ENCODE measurements around the gene ZNF804A. TPM values are rescaled to one million over a fixed set of nuclear protein-coding genes. Genes with fewer than 3 reads are reported as not detected.

The ZNF804A gene
- total and polyA plus RNA-seq, 4 donors: 0.17 to 0.52 (median 0.26) TPM

DNA sequence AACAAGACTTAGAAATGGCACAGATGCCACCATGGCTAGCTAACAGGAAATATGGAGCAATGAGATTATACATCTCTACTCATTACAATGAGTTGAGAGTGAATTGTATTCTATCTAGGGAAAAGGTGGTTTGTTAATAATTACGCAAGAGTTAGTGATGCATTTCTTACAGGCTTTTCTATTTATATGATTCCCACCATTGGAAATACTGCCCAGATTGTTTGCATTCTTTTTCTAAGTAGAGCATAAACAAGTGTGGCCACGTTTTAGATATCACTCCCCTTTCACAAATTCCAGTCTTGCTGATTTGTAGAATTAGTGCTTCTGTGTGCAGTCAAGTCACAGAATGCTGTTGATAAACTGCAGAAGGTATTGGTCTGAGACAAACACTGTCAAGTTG lies 56.6 kb downstream of the ZNF804A start:
- DNase-seq (no peak), ATAC-seq (ENCODE audit: insufficient read depth, low FRiP score) (no peak)
- H3K9ac ChIP-seq (ENCODE audit: insufficient read depth in 1 of 2, low read length in 2 of 2): no peak overlapping the region
- H3K36me3 ChIP-seq (ENCODE audit: control insufficient read depth in 4 of 4, insufficient read depth in 4 of 4, low read length in 4 of 4): no peaks in the 10 kb centered on the region
- no peak overlapping the region for H3K27ac ChIP-seq (ENCODE audit: low read depth in 1 of 2, low read length in 1 of 2)
- WGBS, 2 donors: 54 to 71% methylated on average over 2 of the region's 2 CpGs
- TF ChIP-seq, protein P1, sequence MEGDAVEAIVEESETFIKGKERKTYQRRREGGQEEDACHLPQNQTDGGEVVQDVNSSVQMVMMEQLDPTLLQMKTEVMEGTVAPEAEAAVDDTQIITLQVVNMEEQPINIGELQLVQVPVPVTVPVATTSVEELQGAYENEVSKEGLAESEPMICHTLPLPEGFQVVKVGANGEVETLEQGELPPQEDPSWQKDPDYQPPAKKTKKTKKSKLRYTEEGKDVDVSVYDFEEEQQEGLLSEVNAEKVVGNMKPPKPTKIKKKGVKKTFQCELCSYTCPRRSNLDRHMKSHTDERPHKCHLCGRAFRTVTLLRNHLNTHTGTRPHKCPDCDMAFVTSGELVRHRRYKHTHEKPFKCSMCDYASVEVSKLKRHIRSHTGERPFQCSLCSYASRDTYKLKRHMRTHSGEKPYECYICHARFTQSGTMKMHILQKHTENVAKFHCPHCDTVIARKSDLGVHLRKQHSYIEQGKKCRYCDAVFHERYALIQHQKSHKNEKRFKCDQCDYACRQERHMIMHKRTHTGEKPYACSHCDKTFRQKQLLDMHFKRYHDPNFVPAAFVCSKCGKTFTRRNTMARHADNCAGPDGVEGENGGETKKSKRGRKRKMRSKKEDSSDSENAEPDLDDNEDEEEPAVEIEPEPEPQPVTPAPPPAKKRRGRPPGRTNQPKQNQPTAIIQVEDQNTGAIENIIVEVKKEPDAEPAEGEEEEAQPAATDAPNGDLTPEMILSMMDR (IDR thresholded peaks at IDR 0.05; ENCODE audit: control extremely low read depth, extremely low read depth): no peak
- H3K9me3 ChIP-seq (ENCODE audit: control insufficient read depth in 4 of 4, insufficient read depth in 3 of 4, low read length in 3 of 4): no peaks in the 10 kb centered on the region
- H3K27me3 ChIP-seq (ENCODE audit: control insufficient read depth in 3 of 3, insufficient read depth in 3 of 3, low read length in 2 of 3): no peaks in the 10 kb centered on the region
- H3K4me3 ChIP-seq: no peak overlapping the region
- peaks cover 0 to 1% (median 0%) of the 10 kb centered on the region in 5 donors for H3K4me1 ChIP-seq (ENCODE audit: control insufficient read depth in 5 of 5, insufficient read depth in 5 of 5, low read length in 5 of 5)

DNA sequence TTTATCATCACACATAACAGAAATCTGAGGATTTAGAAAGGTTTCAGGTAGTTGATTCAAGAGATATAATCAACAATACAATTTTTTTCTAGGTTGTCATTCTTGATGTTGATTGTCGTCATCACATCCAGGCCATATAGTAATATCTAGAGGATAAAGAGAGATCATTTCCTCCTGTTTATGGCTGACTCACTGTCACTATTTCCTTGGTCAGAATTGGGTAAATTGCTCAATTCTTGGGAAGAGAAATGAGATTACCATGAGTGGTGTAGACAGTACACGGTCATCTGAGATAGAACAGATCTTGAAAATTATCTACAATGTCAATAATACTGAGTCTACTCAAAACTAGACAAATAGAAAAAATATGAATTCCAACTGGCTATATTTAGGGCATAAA lies 78.8 kb downstream of the ZNF804A start:
- TF ChIP-seq, protein P1 (IDR thresholded peaks at IDR 0.05; ENCODE audit: control extremely low read depth, extremely low read depth): no peak
- H3K27ac ChIP-seq (ENCODE audit: low read depth in 1 of 2, low read length in 1 of 2): no peak overlapping the region
- WGBS, 2 donors: 75 to 76% methylated on average over 2 of the region's 2 CpGs

DNA sequence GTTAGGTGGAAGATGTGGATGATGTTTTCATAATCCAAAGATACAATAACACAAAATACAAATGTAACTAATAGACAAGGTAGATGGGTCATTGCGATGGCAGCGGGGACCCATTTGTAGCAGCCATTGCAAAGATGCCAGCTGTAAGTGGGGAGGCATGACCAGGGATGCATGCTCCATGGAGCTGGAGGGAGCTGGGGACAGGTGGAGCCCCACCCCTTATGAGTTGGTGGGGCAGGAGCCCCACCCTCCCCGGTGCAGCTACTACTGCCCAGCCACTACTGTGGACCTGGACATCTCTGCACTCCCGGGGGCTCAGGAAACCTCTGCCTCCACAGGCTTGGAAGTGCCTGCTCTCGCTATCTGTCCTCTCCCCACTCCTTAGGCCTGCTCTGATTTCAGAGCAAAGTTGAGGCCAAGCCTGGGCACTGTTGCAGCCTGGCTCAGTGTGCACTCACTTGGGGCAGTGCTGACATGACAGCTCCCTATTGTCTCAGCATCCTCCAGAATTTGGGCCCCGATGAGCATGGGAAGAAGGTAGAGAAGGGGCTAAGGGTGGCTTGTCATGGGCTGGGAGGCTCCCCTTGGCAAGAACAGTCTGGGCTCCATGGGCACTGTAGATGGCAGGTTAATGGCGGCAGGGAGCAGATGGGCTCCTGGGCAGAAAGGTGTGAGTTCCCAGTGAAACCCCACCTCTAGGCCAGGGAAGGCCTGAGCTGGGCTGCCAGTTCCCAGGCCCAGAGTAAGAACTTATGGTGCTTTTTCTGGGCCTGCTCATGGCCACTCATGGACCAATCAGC lies 81.1 kb downstream of the ZNF804A start:
- TF ChIP-seq, protein P1 (IDR thresholded peaks at IDR 0.05; ENCODE audit: control extremely low read depth, extremely low read depth): no peak
- DNase-seq (no peak), ATAC-seq (ENCODE audit: insufficient read depth, low FRiP score) (no peak)
- WGBS, 2 donors: 94 to 99% methylated on average over 7 of the region's 7 CpGs
- Histone ChIP-seq H3K9ac (ENCODE audit: insufficient read depth in 1 of 2, low read length in 2 of 2) (no peak overlapping the region), H3K9me3 (ENCODE audit: control insufficient read depth in 4 of 4, insufficient read depth in 3 of 4, low read length in 3 of 4) (peaks cover 0 to 10% (median 0%) of the 10 kb centered on the region in 4 donors), H3K27ac (ENCODE audit: low read depth in 1 of 2, low read length in 1 of 2) (no peak overlapping the region), H3K36me3 (ENCODE audit: control insufficient read depth in 4 of 4, insufficient read depth in 4 of 4, low read length in 4 of 4) (no peaks in the 10 kb centered on the region), H3K4me3 (no peak overlapping the region), H3K27me3 (ENCODE audit: control insufficient read depth in 3 of 3, insufficient read depth in 3 of 3, low read length in 2 of 3) (no peaks in the 10 kb centered on the region), H3K4me1 (ENCODE audit: control insufficient read depth in 5 of 5, insufficient read depth in 5 of 5, low read length in 5 of 5) (peaks cover 0 to 1% (median 0%) of the 10 kb centered on the region in 5 donors)

More for the DNA sequence above, 78.8 kb downstream of the ZNF804A start:
- no peak overlapping the region for H3K4me3 ChIP-seq
- H3K36me3 ChIP-seq (ENCODE audit: control insufficient read depth in 4 of 4, insufficient read depth in 4 of 4, low read length in 4 of 4): no peaks in the 10 kb centered on the region
- no peak overlapping the region for H3K9ac ChIP-seq (ENCODE audit: insufficient read depth in 1 of 2, low read length in 2 of 2)
- no peak for ATAC-seq (ENCODE audit: insufficient read depth, low FRiP score)
- H3K9me3 ChIP-seq (ENCODE audit: control insufficient read depth in 4 of 4, insufficient read depth in 3 of 4, low read length in 3 of 4): peaks cover 0 to 10% (median 0%) of the 10 kb centered on the region in 4 donors
- peaks cover 0 to 1% (median 0%) of the 10 kb centered on the region in 5 donors for H3K4me1 ChIP-seq (ENCODE audit: control insufficient read depth in 5 of 5, insufficient read depth in 5 of 5, low read length in 5 of 5)
- H3K27me3 ChIP-seq (ENCODE audit: control insufficient read depth in 3 of 3, insufficient read depth in 3 of 3, low read length in 2 of 3): no peaks in the 10 kb centered on the region
- DNase-seq: no peak

All from lung (tissue), 12 donors.